ENCODE measurements around the gene RHOF. TPM values are rescaled to one million over a fixed set of nuclear protein-coding genes. Genes with fewer than 3 reads are reported as not detected.

RHOF gene
- total and polyA plus RNA-seq, 2 of the 13 experiments (the other 11 are each of a cell fraction or from before 2014, with no cell fraction given), result 14.6 to 32.2 TPM

DNA sequence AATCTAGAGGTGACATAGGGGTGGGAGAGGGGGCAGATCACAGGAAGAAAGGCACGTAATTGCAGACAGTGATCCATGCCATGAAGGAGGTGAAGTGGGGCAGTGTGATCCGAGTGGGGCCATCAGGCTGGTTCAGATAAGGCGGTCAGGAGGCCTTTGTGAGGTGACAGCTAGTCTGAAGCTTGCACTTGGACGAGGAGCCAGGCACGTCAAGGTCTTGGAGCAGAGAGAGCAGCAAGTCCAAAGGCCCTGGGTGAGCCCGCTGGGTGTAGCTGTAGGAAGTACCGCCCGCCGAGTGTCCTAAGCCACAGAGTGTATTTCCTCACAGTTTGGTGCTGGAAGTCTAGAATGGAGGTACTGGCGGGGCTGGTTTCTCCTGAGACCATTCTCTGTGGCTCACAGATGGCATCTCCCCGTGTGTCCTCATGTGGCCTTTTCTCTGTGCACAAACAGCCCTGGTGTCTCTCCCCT, 23.6 kb downstream of the RHOF start (continued):
- TF ChIP-seq ZNF674 (CRISPR knock-in tag; IDR thresholded peaks at IDR 0.05; ENCODE audit: low read depth) (no peak), THYN1 (CRISPR knock-in tag; IDR thresholded peaks at IDR 0.05; ENCODE audit: borderline replicate concordance, low read depth) (no peak), KLF13 (CRISPR knock-in tag; IDR thresholded peaks at IDR 0.05) (no peak), ZNF672 (CRISPR knock-in tag; IDR thresholded peaks at IDR 0.05) (no peak), EP300 (IDR thresholded peaks at IDR 0.05; ENCODE audit: low read depth in 2 of 2, low read length in 2 of 2) (peak in 1 of 2 experiments; percentile 10; a peak in 1 of 4 replicates), EP300 (CRISPR knock-in tag; IDR thresholded peaks at IDR 0.05; ENCODE audit: borderline replicate concordance) (no peak), GZF1 (CRISPR knock-in tag; IDR thresholded peaks at IDR 0.05) (0 out of 2 replicates have a peak, but pooled peaks have one; percentile 66), SAP130 (CRISPR knock-in tag; IDR thresholded peaks at IDR 0.05; ENCODE audit: low read depth) (peak; percentile 56; the same call in 1 of the 2 replicates), JDP2 (CRISPR knock-in tag; IDR thresholded peaks at IDR 0.05; ENCODE audit: borderline replicate concordance) (no peak), TAF1 (CRISPR knock-in tag; IDR thresholded peaks at IDR 0.05) (peak; percentile 20; the same call in 1 of the 2 replicates), ZNF780A (CRISPR knock-in tag; IDR thresholded peaks at IDR 0.05) (no peak), NRL (CRISPR knock-in tag; IDR thresholded peaks at IDR 0.05; ENCODE audit: borderline replicate concordance) (no peak), ZNF292 (CRISPR knock-in tag; IDR thresholded peaks at IDR 0.05; ENCODE audit: borderline replicate concordance, low read depth) (0 out of 2 replicates have a peak, but pooled peaks have one; percentile 36)
- TF ChIP-seq, protein P1, sequence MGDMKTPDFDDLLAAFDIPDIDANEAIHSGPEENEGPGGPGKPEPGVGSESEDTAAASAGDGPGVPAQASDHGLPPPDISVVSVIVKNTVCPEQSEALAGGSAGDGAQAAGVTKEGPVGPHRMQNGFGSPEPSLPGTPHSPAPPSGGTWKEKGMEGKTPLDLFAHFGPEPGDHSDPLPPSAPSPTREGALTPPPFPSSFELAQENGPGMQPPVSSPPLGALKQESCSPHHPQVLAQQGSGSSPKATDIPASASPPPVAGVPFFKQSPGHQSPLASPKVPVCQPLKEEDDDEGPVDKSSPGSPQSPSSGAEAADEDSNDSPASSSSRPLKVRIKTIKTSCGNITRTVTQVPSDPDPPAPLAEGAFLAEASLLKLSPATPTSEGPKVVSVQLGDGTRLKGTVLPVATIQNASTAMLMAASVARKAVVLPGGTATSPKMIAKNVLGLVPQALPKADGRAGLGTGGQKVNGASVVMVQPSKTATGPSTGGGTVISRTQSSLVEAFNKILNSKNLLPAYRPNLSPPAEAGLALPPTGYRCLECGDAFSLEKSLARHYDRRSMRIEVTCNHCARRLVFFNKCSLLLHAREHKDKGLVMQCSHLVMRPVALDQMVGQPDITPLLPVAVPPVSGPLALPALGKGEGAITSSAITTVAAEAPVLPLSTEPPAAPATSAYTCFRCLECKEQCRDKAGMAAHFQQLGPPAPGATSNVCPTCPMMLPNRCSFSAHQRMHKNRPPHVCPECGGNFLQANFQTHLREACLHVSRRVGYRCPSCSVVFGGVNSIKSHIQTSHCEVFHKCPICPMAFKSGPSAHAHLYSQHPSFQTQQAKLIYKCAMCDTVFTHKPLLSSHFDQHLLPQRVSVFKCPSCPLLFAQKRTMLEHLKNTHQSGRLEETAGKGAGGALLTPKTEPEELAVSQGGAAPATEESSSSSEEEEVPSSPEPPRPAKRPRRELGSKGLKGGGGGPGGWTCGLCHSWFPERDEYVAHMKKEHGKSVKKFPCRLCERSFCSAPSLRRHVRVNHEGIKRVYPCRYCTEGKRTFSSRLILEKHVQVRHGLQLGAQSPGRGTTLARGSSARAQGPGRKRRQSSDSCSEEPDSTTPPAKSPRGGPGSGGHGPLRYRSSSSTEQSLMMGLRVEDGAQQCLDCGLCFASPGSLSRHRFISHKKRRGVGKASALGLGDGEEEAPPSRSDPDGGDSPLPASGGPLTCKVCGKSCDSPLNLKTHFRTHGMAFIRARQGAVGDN (CRISPR knock-in tag; IDR thresholded peaks at IDR 0.05), result peak; percentile 83
- TF ChIP-seq, protein P2, sequence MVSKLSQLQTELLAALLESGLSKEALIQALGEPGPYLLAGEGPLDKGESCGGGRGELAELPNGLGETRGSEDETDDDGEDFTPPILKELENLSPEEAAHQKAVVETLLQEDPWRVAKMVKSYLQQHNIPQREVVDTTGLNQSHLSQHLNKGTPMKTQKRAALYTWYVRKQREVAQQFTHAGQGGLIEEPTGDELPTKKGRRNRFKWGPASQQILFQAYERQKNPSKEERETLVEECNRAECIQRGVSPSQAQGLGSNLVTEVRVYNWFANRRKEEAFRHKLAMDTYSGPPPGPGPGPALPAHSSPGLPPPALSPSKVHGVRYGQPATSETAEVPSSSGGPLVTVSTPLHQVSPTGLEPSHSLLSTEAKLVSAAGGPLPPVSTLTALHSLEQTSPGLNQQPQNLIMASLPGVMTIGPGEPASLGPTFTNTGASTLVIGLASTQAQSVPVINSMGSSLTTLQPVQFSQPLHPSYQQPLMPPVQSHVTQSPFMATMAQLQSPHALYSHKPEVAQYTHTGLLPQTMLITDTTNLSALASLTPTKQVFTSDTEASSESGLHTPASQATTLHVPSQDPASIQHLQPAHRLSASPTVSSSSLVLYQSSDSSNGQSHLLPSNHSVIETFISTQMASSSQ (IDR thresholded peaks at IDR 0.05; ENCODE audit: low read depth), result no peak
- TF ChIP-seq, protein P2 (CRISPR knock-in tag; IDR thresholded peaks at IDR 0.05; ENCODE audit: borderline replicate concordance), result 0 out of 2 replicates have a peak, but pooled peaks have one; percentile 45
- TF ChIP-seq, protein P3, sequence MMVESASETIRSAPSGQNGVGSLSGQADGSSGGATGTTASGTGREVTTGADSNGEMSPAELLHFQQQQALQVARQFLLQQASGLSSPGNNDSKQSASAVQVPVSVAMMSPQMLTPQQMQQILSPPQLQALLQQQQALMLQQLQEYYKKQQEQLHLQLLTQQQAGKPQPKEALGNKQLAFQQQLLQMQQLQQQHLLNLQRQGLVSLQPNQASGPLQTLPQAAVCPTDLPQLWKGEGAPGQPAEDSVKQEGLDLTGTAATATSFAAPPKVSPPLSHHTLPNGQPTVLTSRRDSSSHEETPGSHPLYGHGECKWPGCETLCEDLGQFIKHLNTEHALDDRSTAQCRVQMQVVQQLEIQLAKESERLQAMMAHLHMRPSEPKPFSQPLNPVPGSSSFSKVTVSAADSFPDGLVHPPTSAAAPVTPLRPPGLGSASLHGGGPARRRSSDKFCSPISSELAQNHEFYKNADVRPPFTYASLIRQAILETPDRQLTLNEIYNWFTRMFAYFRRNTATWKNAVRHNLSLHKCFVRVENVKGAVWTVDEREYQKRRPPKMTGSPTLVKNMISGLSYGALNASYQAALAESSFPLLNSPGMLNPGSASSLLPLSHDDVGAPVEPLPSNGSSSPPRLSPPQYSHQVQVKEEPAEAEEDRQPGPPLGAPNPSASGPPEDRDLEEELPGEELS (CRISPR knock-in tag; IDR thresholded peaks at IDR 0.05), result peak; percentile 26; the same call in 1 of the 2 replicates
- TF ChIP-seq, protein P4, sequence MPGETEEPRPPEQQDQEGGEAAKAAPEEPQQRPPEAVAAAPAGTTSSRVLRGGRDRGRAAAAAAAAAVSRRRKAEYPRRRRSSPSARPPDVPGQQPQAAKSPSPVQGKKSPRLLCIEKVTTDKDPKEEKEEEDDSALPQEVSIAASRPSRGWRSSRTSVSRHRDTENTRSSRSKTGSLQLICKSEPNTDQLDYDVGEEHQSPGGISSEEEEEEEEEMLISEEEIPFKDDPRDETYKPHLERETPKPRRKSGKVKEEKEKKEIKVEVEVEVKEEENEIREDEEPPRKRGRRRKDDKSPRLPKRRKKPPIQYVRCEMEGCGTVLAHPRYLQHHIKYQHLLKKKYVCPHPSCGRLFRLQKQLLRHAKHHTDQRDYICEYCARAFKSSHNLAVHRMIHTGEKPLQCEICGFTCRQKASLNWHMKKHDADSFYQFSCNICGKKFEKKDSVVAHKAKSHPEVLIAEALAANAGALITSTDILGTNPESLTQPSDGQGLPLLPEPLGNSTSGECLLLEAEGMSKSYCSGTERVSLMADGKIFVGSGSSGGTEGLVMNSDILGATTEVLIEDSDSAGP (CRISPR knock-in tag; IDR thresholded peaks at IDR 0.05; ENCODE audit: borderline replicate concordance), result peak; percentile 40; the same call in 1 of the 2 replicates

Measured in HepG2 (cell line).